ENCODE measurements around the gene WNT3.

The WNT3 gene

GRCh38 chr17:46818316-46818928 lies at the start of gene WNT3:
Gene WNT3 (minus strand): TSS chr17:46818692. CDS start chr17:46818597, 95 bp downstream.
- no peak within 1 kb of the TSS for H3K27ac ChIP-seq
- no peak for TF ChIP-seq CTCF (conservative IDR thresholded peaks at IDR 0.05)

DNA sequence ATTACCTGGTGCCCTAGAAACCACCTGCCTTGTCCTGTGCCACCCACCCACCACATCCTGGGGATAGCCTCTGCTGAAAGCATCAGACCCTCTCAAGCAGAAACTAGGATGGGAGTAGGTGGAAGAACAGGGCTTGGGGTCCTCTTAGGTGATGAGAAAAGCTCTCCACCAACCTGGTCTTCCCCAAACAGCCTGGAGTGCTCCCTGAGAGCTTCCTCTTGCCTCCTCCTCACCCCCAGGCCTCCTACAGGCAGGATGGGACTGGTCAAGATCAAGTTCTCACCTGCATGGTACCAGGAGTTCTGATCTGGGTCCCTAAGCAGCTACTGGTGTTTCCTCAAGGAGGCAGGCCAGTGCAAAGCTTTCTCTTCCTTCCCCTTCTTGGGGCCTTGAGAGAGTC lies 48.3 kb upstream of the WNT3 start:
- no peak for TF ChIP-seq CTCF (conservative IDR thresholded peaks at IDR 0.05)
- H3K27ac ChIP-seq, result no peak overlapping the region

GRCh38 chr17:46866325-46866724 lies 47.8 kb upstream of the WNT3 start:
- H3K27ac ChIP-seq, result no peak overlapping the region
- no peak for TF ChIP-seq CTCF (conservative IDR thresholded peaks at IDR 0.05)

DNA sequence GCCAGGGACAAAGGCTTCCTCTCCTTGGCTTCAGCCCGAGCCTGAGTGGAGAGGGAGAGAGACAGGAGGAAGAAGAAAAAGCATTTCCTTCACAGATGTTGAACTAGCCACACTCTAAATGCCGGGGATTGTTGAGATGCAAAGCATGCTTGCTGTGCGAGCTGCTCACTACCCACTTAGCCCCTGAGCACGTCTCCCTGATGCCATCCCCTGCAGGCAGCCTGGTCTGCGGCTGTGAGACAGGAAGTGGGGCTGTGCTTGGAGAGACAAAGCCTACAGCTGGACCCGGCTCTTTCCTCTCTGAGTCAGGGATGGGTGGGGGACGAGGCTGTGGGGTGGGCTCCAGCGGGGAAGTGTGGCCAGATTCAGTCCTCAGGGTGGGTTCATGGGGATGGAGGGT lies 46.6 kb upstream of the WNT3 start:
- no peak overlapping the region for H3K27ac ChIP-seq
- no peak for TF ChIP-seq CTCF (conservative IDR thresholded peaks at IDR 0.05)

DNA sequence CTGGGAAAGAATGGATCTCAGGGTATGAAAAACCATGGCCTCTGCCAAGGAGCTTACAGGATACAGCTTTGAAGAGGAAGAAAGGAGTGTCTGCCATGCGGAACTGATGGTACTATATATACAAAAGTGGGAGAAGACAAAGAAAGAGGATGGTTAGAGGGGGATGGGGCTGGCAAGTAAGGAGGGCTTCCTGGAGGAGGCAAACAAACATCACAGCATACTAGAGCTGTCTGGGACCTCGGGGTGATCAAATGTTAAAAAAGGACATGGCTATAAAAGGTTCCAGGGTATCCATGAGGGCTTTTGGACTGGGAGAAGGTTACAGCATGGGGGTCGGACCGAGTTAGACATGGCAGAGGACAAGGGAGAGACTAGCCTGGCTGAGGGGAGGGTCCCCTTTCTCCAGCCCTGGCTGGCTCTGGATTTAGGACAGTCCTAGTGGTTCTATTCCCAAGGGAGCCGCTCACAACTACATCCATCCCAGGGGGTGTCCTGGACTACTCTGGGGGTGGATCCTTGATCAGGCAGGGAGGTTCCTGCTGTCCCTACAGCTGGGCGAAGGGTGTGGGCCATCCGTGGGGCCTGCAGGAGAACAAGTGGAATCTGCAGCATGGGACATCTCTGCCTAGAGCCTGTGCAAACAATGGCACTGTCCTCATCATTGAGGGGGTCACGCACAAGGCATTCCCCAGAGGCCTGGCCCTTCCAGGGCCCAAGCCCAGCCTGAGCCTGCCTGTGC lies 45.1 kb upstream of the WNT3 start:
- TF ChIP-seq CTCF (conservative IDR thresholded peaks at IDR 0.05), result no peak
- no peak overlapping the region for H3K27ac ChIP-seq

GRCh38 chr17:46862949-46863348 lies 44.5 kb upstream of the WNT3 start:
- H3K27ac ChIP-seq, result no peak overlapping the region
- no peak for TF ChIP-seq CTCF (conservative IDR thresholded peaks at IDR 0.05)

DNA sequence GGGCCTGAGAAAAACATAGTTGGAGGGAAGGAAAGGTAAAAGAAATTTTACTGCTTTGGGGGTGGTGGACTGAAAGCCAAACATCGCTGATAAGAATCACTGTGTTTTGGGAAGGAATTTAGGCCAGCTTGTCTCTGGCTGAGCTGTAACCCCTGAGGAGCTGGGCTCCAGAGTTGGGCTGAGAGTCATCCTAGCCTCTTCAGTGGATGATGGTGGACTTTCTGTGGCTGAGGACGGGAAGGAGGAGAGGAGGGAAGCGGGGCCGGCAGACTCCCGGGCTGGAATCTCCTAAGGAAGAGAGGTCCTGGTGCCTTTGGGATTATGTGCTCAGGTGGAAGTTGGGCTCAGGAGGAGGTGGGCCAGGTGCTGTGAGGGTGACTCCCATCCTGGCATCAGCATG lies 41.5 kb upstream of the WNT3 start:
- H3K27ac ChIP-seq, result no peak overlapping the region
- no peak for TF ChIP-seq CTCF (conservative IDR thresholded peaks at IDR 0.05)
